ENCODE data around the gene OSBPL9.

Gene OSBPL9

DNA sequence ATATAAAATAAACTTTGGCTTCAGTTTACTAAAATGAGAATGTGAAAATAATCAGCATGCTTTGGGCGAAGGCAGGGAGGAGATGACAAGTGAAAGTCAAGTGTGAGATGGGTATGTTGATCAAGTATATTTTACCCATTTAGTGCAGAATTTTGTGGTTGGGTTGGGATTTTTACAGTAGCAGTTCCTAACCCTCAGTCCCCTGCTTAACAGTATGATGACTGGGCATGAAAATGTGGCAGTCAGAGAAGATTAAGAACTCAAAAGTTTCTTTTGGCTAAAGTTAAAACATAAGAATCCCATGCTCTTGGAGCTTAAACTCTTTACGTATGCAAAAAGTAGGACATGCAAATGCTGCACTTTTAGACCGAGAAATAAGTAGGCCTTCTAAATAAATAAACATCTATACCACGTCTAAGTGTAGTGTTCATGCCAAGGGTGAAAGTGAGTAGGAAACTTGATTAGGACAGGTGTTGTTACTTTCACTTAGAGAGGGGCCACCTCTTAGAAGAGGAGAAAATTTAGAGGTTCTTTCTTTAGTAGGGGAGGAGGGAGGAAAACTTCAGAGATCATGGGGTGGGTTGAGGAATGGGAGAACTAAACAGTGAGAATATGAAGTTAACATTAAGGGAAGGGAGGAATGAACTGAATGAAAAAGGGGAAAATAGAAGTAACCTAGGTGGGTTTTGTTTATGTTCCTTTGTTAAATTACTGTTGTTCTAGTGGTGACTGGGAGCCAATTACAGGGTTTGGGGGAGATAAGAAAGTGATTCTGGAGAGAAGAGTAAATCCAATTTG lies 127.8 kb downstream of the OSBPL9 start:
- no peak for FAIRE-seq

DNA sequence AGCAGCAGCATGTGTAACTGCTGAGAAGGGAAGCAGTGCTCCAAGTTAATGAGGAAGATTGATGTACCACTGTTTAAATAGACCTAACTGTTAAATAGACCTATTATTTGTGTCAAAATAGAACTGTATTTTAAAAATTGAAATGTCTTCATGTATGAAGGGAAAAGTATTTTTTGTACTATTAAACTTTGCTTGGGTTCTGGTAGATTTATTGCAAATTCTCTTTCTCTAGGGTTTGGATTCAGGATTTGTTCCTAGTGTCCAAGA lies 128.3 kb downstream of the OSBPL9 start:
- no peak for FAIRE-seq

DNA sequence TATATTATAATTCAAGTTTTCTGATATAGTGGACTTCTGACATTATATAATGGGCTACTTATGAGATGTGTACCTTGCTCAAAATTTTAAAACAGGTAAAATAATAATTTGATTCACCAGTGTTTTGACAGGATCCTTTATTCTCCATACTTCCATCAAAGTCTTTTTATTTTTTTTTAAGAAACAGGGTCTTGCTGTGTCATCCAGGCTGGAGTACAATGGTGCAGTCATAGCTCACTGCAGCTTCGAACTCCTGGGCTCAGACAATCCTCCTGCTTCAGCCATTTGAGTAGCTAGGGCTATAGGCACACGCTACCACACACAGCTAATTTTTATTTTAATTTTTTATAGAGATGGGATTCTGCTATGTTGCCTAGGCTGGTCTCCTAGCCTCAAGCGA lies 132.3 kb downstream of the OSBPL9 start:
- no peak for FAIRE-seq

DNA sequence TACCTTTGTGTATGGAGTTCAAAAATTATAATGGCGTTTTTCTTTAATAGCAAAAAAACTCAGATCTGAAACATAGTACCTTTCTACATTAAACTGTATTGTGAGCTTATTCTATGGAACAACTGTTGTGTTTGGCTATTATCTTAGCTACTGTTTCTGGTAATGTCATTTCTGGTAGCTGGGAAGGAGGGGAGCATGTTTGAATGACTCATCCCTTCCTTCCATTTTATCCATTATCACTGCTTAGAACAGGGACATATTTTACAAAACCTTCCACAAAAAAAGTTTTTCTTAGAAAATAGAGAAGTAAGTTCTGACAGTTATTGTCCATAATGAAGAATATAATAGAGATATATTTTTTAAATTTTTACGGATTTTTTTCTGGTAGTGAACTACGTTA lies 133.3 kb downstream of the OSBPL9 start:
- no peak for FAIRE-seq

DNA sequence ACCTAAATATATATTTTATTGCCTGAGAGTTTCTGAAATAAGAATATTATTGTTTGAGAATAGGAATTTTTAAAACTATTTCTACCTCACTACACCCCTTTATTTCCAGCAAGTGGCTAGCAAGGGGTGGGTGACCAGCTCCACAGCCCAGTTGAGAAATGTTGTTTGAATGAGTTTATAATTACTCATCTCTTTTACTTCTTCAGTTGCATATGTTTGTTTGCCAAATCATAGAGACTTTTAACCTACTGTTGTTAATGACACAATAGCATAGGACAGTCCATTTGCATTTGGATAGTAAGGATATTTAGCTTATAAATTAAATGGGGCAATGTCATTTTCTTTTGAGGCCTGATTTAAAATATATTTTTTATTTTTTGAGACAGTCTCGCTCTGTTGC lies 133.8 kb downstream of the OSBPL9 start:
- no peak for FAIRE-seq

DNA sequence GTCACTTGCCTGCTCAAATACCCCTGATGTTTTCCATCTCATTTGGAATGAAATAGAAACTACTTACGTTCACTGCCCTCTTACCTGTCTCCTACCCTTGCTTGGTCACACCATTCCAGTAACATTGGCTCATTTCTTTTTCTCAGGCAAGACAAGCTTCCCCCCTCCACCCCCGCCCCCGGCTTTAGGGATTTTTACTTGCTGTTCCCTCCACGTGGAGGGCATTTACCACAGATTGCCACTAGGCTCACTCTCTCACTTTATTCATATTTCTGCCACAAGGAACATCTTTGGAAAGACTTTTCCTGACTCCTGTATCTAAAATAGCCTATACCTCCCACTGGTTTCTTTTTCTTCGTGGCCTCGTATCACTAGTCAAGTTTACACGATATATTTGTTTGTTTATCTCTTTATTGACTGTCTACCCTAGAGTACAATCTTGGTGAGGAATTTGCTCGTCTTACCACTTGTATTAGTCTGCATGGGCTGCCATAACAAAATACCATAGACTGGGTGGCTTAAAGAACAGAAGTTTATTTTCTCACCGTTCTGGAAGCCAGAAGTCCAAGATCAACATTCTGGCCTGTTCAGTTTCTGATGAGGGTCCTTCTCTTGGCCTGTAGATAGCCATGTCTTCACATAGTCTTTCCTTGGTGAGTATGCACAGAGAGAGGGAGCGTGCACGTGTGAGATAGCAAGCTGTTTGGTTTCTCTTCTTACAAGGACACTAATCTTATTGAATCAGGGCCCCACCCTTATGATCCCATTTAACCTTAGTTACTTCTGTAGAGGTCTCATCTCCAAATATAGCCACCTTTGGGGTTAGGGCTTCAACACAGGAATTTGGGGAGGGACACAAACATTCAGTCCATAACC lies 135.4 kb downstream of the OSBPL9 start:
- FAIRE-seq = no peak

DNA sequence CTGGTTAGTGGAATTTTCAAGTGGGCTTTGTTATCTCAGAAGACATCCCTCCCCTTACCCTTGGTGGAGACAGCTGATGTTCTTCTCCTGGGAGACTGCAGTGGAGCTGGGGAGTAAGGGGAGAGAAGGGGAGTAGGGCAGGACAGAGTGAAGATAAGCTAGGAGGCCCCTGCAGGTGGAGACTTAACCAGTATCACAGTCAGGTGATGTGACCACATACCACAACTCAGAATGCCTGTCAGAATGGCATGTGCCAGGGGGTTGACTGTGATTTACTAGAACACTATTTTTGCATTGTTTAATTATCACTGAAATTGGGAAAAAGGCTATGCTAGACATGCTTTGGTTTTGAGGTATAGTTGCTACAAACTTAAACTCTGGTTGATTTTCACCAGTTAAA lies 137.1 kb downstream of the OSBPL9 start:
- no peak for FAIRE-seq

DNA sequence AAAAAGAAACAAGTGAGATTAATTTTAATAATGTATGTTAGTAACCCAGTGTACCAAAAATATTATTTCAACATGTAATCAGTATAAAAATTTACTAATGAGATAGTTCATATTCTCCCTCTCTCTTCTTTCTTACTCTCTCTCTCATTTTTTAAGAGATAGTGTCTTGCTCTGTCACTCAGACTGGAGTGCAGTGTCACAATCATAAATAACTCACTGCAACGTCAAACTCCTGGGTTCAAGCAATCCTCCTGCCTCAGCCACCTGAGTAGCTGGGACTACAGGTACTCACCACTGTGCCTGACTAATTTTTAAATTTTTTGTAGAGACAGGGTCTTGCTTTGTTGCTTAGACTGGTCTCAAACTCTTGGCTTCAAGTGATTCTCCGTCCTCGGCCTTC lies 137.8 kb downstream of the OSBPL9 start:
- FAIRE-seq = no peak

DNA sequence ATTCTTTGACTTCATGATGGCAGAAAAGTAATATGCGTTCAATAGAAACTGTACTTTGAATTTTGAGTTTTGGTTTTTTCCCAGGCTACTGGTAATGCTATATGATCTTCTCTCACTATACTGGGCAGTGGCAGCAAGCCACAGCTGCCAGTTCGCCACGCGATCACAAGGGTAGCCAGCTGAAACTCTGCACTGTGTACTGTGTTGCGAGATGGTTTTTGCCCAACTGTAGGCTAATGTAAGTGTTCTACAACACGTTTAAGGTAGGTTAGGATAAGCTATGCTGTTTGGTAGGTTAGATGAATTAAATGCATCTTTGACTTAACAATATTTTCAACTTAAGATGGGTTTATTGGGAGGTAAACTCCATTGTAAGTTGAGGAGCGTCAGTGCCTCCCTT lies 138.5 kb downstream of the OSBPL9 start:
- FAIRE-seq = no peak

DNA sequence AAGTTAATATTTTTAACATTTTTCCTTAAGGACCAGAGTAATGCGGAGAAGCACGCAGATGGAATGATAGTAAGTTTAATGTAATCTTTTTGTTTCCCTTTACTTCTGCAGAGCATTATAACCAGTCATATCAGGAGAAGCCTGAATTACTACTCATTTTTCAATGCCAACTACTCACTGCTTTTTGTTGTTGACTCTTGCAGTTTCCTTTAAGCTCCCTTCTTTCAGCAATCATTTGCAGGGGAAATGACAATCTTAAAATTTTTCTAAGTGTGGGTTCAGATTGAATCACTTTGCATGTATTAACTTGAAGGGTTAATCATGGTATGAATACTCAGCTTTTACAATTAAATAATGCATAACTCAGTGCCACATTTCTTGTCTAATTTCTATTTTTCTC lies 139.4 kb downstream of the OSBPL9 start:
- no peak for FAIRE-seq

DNA sequence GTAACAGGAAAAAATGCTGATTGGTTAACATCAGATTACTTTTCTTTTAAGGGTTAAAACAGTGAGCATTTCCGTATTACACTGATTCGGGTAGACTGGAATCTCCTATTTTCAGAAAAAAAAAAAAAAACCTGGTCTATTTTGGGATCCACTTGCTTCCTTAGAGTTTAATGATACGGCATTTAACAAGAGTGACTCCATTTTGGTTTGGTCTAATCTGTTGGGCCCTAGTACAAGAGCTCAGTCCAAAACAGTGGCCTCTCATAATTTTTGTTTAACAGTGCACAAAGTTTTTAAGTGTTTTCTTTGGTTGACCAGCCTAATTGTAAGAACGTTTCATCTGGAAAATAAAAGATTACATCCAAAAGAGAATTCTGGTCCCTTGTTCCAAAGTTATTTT lies 141.4 kb downstream of the OSBPL9 start:
- FAIRE-seq = no peak

DNA sequence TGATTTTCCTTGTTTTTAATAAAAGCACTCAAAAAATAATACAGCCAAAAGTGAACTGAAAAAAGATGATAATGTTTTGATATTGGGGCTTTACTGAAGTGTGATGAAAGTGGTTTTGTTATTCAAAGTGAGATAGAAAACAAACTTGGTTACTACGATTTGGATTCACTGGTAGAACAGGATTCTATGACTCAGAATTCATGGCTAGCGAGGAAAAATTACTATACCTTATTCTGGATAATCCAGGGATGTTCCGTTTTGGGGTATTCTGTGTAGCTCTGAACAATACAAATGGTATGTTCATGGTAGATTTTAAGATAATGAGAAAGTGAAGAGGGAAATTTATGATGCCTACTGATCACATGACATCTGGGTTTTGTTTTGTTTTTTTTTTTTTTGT lies 144.0 kb downstream of the OSBPL9 start:
- no peak for FAIRE-seq

DNA sequence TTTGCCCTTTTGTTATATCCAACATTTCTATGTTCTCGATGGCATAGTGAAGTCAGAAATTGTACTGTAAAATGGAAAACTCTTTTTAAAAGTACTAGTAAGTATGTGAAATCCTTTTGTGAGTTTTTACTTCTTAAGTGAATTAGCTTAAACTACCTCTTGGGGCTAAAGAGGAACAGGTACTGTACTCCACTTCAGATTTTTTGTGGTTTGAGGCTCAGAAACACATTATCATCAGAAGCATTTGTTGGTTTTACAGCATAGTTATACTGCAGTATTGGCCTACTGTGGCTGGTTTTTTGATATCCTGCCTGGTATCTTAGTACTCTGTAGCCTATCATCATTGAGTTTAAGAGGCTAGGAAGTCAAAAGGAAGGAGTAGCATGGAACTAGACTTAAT lies 144.5 kb downstream of the OSBPL9 start:
- no peak for FAIRE-seq

DNA sequence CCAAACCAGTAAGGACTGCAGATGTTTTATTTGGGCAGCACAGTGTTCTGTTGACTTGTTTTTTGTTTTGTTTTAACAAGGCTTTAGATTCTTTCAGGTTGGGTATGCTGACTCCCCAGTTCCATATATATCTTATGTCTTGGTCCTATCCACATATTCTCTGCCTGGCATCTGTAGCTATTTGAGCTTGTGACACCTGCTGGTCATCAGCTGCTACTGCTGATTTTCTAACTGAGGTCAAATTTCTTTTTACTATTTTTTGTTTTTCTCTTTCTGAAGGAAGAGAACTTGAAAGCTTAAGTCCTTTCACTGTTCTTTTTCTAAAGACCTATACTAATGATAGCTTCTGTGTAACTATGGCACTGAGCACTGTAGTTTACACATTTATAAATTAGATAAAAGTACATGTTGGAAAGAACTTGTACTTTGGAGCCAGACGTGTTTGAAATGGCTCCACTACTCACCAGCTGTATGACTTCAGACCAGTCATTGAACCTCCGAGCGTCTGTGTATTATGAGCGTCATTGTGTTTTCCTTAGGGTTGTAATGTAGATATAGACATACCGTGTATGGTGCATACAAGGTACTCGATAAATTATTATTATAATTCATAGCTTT lies 152.2 kb downstream of the OSBPL9 start:
- peak; percentile 97 for FAIRE-seq

DNA sequence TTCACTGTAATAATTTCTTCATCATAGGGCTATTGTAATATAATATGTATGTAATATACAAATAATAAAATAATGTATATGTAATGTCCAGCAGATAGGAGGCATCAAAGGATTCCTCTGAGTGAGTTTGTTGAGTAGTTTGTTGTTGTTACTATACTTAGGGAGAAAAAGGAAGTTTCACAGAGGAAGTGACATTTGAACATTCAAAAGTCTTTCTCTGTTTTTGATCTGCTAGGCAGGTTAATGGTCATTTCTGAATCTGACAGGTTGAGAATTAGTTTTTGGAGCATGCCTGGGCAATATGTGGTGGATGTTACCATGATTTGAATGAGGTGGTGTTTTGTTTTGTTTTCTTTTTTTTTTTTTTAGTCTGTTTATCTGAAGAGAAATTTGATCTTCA lies 159.5 kb downstream of the OSBPL9 start:
- no peak for FAIRE-seq

DNA sequence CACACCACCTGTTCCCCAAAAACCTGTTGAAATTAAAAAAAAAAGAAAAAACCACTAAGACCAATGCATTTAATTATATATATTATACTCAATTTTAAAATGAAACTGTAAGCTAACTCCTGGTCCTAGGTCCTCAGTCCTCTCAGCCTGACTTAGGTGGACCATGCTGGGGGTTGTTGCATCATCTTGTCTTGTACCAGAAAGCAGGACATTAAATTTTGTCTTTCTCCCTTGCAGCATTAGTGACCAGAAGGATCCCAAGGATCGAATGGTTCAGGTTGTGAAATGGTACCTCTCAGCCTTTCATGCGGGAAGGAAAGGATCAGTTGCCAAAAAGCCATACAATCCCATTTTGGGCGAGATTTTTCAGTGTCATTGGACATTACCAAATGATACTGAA lies 164.0 kb downstream of the OSBPL9 start:
- FAIRE-seq = no peak

DNA sequence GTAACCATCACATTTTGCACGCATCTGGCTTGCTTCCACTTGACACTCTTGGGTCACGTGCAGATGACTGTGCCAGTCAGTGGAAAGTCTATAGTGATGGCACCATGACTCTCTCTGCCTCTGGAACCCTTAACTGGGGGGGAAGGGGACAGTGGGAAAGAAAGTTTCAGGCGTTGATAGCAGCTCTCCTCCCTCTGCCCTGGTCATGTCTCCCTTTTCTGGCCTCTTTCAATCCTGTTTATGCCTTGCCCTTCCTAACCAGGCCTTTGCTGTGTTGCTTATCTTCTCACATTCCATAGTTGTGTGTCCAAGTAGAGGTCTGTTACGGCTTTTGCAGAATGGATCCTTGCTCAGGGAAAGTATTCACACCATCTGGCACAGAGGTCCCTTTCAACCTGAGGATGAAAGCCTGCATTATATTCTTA lies 168.1 kb downstream of the OSBPL9 start:
- FAIRE-seq = no peak

DNA sequence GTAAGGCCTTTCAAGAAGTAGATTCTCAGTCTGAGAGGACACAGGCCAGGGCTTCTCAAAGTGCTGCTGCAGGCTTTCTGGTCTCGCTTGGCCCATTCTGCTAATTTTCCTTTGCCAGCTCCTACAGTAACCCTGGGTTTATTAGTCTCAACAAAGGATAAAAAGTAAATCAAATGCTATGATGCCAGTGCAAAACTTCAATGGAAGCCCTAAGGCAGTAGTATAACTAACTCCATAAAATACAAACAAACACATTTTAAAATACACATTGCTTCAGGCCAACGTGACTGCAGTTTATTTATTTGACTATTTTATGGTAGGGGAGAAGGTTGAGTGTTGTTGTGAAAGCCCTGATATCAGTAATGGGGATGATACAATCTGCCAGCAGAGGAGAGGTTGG lies 172.0 kb downstream of the OSBPL9 start:
- no peak for FAIRE-seq

DNA sequence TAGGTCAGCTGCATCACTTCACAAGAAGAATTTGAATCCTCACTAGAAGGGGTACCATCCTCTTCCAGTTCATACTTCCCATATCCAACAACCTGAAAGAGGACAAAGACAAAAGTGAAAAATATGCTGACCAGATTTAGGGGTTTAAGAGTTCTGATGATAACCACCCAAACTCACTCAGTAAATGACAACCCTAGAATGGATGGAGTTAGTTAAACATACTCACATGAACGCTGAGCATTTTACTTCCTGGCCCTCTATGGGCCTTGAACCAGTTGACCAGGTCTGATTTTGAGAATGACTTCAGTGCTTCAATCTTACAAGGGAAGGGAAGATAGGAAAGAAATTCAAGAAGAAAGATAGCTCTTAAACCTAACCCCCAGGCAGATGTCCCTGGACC lies 172.4 kb downstream of the OSBPL9 start:
- no peak for FAIRE-seq

DNA sequence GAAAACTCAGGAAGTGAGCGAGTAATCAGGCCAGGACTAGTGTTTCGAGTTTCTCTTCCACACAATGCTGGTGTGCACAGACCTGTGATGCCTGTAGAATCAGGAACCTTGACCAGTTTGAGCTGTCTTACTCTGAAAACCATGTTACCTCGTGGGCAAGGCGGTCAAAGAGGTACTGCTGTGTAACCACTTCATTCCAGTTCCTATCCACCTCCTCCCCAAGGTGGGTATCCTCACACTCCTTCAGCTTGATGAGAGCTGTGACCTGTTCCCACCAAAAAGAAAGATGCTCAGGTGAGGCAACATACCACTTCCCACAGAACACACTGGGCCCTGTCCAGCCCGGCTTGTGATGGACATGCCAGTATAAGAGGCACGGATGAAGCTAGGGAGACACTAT lies 173.5 kb downstream of the OSBPL9 start:
- no peak for FAIRE-seq

DNA sequence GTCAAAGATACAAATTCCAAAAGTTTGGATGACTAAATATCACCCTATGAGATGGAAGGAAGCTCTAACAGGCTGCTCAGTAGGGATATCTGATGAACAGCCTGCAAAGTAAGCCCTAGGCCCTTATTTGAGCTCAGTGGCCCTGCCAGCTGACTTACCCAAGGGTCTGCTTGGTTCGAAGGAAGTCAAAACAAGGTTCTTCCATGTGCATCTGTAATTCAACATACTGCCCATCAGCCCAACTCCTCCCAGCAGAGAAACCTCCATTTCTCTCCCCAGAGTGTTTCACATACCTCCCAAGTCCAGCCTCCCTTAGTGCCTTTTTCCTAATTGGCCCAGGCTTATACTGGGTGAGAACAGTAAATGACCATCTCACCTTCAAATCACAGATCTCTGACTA lies 175.0 kb downstream of the OSBPL9 start:
- no peak for FAIRE-seq

DNA sequence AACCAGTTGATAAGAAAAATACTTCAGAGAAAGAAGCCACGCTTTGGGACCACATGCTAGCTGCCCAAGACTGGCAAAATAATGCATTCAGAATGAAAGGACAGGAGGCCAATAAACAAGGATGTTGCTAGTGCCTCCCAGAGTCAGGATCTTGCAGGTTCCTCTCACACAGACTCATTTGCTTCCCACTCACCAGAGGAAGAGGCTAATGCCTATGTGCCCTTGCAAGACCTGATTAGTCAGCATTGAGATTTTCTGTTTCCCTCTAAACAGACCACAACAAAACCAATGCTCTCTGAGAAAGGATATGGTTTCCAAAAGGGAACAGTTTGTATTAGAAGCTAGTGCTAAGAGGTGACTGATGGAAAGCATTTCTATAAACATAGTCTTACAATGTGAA lies 176.0 kb downstream of the OSBPL9 start:
- FAIRE-seq = no peak

DNA sequence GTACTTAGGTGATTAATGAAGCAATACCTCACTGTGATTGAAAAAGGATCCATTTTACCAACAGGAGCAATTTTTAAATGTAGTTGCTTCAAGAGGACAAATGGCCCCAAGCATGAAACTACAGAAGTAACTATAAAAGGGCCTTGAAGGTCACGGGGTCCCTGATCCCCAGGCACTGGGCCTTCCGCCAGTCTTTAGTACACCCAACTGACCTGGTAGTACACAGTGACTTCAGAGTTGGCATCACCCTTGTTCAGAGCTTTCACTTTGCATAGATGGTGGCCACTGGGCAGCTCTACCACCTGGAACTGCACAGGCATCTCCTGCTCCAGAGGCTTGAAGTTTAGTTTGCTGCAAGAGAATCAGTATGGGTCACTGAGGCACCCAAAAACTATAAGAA lies 177.4 kb downstream of the OSBPL9 start:
- FAIRE-seq = no peak

DNA sequence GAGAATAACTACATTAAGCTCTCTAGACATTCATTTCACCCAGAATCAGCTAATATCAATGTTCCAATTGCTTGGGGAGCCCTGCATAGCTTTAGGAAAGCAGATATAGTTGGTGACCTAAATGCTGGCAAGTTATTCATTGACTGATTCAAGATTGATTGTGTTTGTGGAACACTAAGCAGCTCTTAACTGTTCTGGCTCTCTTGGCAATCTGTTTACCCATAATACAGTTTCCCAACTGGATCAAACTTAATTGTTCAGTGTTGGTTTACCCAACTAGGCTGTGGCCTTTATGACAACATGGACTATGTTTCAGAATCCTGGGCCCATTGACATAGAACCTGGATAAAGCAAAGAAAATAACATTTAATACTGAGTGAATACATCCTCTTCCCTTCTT lies 178.0 kb downstream of the OSBPL9 start:
- no peak for FAIRE-seq
